Stimulated activated CD4-positive, alpha-beta T cell treated with anti-CD3 and anti-CD28 coated beads, Interleukin-4, amount 100 ng/mL, for 1 hour (primary cell): ENCODE data around the gene ARSJ.
"Not testable (repeated sequence)": the region's sequence is repeated elsewhere in the genome, so short reads cannot be mapped to it uniquely, and the experiment has no call there.

Experiments
- DNase-seq: peaks from one replicate; pipeline ENCODE4 v3.0.0-alpha.2; 2020

The ARSJ gene

GRCh38 chr4:113955411-113955810 lies 24.0 kb downstream of the ARSJ start:
- no peak for DNase-seq

- DNase-seq, result no peak
Measured at GRCh38 chr4:113953888-113954287, 25.6 kb downstream of the ARSJ start.

GRCh38 chr4:113952452-113953029 lies 26.9 kb downstream of the ARSJ start:
- no peak for DNase-seq

GRCh38 chr4:113951263-113951662 lies 28.2 kb downstream of the ARSJ start:
- no peak for DNase-seq

- no peak for DNase-seq
Measured at GRCh38 chr4:113950207-113950606, 29.2 kb downstream of the ARSJ start.

GRCh38 chr4:113947484-113947883 lies 32.0 kb downstream of the ARSJ start:
- DNase-seq, result no peak

- DNase-seq, result no peak
Measured at GRCh38 chr4:113945906-113946305, 33.5 kb downstream of the ARSJ start.

GRCh38 chr4:113943863-113944262 lies 35.6 kb downstream of the ARSJ start:
- DNase-seq, result no peak

- DNase-seq, result no peak
Measured at GRCh38 chr4:113943085-113943484, 36.4 kb downstream of the ARSJ start.

GRCh38 chr4:113941836-113942235 lies 37.6 kb downstream of the ARSJ start:
- no peak for DNase-seq

- not testable (repeated sequence) for DNase-seq
Measured at GRCh38 chr4:113940103-113940502, 39.3 kb downstream of the ARSJ start.

GRCh38 chr4:113935190-113935589 lies 44.3 kb downstream of the ARSJ start:
- no peak for DNase-seq

GRCh38 chr4:113924706-113925105 lies 54.7 kb downstream of the ARSJ start:
- not testable (repeated sequence) for DNase-seq

GRCh38 chr4:113921089-113921794 lies 58.2 kb downstream of the ARSJ start:
- DNase-seq, result no peak

GRCh38 chr4:113919611-113920010 lies 59.8 kb downstream of the ARSJ start:
- DNase-seq, result no peak

- DNase-seq, result no peak
Measured at GRCh38 chr4:113919145-113919544, 60.3 kb downstream of the ARSJ start.

GRCh38 chr4:113908829-113909228 lies 70.6 kb downstream of the ARSJ start:
- DNase-seq, result no peak

- DNase-seq, result no peak
Measured at GRCh38 chr4:113907559-113907958, 71.9 kb downstream of the ARSJ start.

GRCh38 chr4:113905301-113905700 lies 74.1 kb downstream of the ARSJ start:
- DNase-seq, result no peak

- DNase-seq, result no peak
Measured at GRCh38 chr4:113904877-113905276, 74.6 kb downstream of the ARSJ start.

- DNase-seq, result peak; percentile 59
Measured at GRCh38 chr4:113901994-113902787, 77.3 kb downstream of the ARSJ start.

GRCh38 chr4:113899271-113900070 lies 80.0 kb downstream of the ARSJ start:
- DNase-seq, result peak; percentile 10

GRCh38 chr4:113893546-113893945 lies 85.9 kb downstream of the ARSJ start:
- DNase-seq, result no peak
